ENCODE results near the gene ZBTB40.

DNA sequence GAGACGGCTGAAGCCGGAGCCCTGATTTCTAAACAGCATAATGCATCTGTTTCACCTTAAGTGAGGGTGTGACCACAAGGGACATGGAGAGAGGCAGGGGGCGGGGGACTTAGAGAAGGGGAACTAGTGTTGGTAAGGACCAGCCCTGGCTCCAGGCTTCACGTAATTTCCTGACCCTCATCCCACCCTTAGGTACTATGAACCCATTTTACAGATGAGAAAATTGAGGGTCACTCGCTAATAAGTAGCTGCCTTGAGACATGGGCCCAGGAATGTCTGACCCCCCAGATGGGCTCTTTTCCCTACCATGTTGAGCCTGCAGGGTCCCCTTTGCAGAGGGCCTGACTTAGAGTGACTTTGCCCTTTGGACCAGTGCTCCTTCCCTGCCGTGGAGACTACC, 116.3 kb downstream of the ZBTB40 start:
- TF ChIP-seq, protein P1, sequence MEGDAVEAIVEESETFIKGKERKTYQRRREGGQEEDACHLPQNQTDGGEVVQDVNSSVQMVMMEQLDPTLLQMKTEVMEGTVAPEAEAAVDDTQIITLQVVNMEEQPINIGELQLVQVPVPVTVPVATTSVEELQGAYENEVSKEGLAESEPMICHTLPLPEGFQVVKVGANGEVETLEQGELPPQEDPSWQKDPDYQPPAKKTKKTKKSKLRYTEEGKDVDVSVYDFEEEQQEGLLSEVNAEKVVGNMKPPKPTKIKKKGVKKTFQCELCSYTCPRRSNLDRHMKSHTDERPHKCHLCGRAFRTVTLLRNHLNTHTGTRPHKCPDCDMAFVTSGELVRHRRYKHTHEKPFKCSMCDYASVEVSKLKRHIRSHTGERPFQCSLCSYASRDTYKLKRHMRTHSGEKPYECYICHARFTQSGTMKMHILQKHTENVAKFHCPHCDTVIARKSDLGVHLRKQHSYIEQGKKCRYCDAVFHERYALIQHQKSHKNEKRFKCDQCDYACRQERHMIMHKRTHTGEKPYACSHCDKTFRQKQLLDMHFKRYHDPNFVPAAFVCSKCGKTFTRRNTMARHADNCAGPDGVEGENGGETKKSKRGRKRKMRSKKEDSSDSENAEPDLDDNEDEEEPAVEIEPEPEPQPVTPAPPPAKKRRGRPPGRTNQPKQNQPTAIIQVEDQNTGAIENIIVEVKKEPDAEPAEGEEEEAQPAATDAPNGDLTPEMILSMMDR (IDR thresholded peaks at IDR 0.05) = no peak
- no peak for TF ChIP-seq POLR2A (IDR thresholded peaks at IDR 0.05)

All from esophagus squamous epithelium (tissue), 4 donors.